ENCODE measurements around the gene SMYD5.

DNA sequence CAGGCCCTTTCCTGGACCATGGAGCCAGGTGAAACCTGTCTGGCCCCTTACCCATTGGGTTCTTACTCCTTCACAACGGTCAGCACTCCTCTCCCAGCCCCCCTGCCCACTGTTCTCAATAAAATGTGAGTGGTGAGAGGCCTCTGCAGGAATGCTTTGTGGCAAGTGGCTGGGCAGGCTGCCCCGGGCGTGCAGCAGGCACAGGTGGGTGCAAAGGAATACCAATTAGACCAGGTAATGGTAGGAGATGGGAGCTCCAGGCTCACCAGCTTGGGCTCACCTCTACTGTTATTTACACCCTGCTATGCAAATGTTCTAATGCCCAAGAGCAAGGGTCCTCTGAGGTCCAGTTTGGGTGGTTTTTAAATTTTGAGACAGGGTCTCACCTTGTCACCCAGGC is 13.0 kb downstream of the SMYD5 start:
- TF ChIP-seq, protein P1, sequence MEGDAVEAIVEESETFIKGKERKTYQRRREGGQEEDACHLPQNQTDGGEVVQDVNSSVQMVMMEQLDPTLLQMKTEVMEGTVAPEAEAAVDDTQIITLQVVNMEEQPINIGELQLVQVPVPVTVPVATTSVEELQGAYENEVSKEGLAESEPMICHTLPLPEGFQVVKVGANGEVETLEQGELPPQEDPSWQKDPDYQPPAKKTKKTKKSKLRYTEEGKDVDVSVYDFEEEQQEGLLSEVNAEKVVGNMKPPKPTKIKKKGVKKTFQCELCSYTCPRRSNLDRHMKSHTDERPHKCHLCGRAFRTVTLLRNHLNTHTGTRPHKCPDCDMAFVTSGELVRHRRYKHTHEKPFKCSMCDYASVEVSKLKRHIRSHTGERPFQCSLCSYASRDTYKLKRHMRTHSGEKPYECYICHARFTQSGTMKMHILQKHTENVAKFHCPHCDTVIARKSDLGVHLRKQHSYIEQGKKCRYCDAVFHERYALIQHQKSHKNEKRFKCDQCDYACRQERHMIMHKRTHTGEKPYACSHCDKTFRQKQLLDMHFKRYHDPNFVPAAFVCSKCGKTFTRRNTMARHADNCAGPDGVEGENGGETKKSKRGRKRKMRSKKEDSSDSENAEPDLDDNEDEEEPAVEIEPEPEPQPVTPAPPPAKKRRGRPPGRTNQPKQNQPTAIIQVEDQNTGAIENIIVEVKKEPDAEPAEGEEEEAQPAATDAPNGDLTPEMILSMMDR (IDR thresholded peaks at IDR 0.05) = no peak
- TF ChIP-seq POLR2A (IDR thresholded peaks at IDR 0.05) = no peak
